Panc1 (cell line): ENCODE measurements around the gene HIPK2. TPM values are rescaled to one million over a fixed set of nuclear protein-coding genes. Genes with fewer than 3 reads are reported as not detected.

Experiments used
- ATAC-seq: fragments of 200-7000 bp; cut with Tn5 transposase; 2 replicates; pipeline ENCODE4 v1.9.1; 2020; ENCODE audit warnings: mild to moderate bottlenecking, moderate library complexity
- BruUV-seq: library from RNA; stranded (reverse); fragments of 400-500 nt; replicated peaks from 2 replicates; lab custom pipeline; 2021; lab: Mats Ljungman, UMichigan
- CTCF ChIA-PET: fragments of 300-600 bp; sonication (Branson Sonifier 250); formaldehyde crosslinking; loops from one replicate; lab custom pipeline; 2022; ENCODE audit warnings: antibody characterized with exemption; lab: Charles Lee
- POLR2A ChIA-PET: fragments of 300-600 bp; sonication (Branson Sonifier 250); formaldehyde crosslinking; loops from one replicate; lab custom pipeline; 2022; ENCODE audit warnings: antibody characterized with exemption; lab: Charles Lee
- DNase-seq: peaks from one replicate; pipeline ENCODE4 v3.0.0-alpha.2; 2010; ENCODE audit warnings: low read depth, low spot score
- H3K27ac ChIP-seq: 2 replicates; pipeline ENCODE4 v1.5.1; 2011; ENCODE audit warnings: mild to moderate bottlenecking, low read length, inconsistent platforms
- H3K27me3 ChIP-seq: fragments of 200-500 bp; sonication (Bioruptor generic); 2 replicates; pipeline ENCODE4 v1.6.0; 2014; ENCODE audit warnings: low read length, inconsistent platforms; ENCODE audit not compliant: control insufficient read depth, insufficient read depth
- H3K36me3 ChIP-seq: fragments of 200-500 bp; sonication (Bioruptor generic); 2 replicates; pipeline ENCODE4 v1.5.1; 2014; ENCODE audit warnings: inconsistent platforms, mild to moderate bottlenecking, low read length, moderate library complexity; ENCODE audit not compliant: control insufficient read depth, insufficient read depth
- H3K4me1 ChIP-seq: 2 replicates; pipeline ENCODE4 v1.5.1; 2011; ENCODE audit warnings: inconsistent platforms, mild to moderate bottlenecking, low read length, moderate library complexity; ENCODE audit not compliant: control insufficient read depth, insufficient read depth
- H3K4me3 ChIP-seq, 2 experiments: 2 replicates each; pipeline ENCODE4 v1.5.1; 2011 to 2012; ENCODE audit warnings: low read depth in 2 of 2, low read length in 2 of 2, mild to moderate bottlenecking in 2 of 2, inconsistent platforms in 1 of 2, moderate library complexity in 1 of 2
- H3K9me3 ChIP-seq: fragments of 200-500 bp; sonication (Bioruptor generic); 2 replicates; pipeline ENCODE4 v1.5.1; 2014; ENCODE audit warnings: low read depth, mild to moderate bottlenecking, inconsistent platforms, low read length, moderate library complexity; ENCODE audit not compliant: control insufficient read depth, insufficient read depth
- POLR2AphosphoS5 ChIP-seq: IDR thresholded peaks from 2 replicates; pipeline ENCODE4 v1.6.1; 2012; ENCODE audit warnings: mild to moderate bottlenecking, low read depth, low read length, moderate library complexity
- REST ChIP-seq, 2 experiments: IDR thresholded peaks; 2 replicates each; pipeline ENCODE4 v1.6.1; 2011 to 2012; ENCODE audit warnings: low read depth in 2 of 2, control low read depth in 1 of 2, low read length in 1 of 2, mild to moderate bottlenecking in 1 of 2, moderate library complexity in 1 of 2; ENCODE audit not compliant: insufficient read depth in 1 of 2
- SIN3A ChIP-seq: IDR thresholded peaks from 2 replicates; pipeline ENCODE4 v1.6.1; 2012; ENCODE audit warnings: low read depth, mild to moderate bottlenecking, low read length, moderate library complexity, borderline replicate concordance; ENCODE audit not compliant: insufficient read depth
- TCF7L2 ChIP-seq: IDR thresholded peaks from 2 replicates; pipeline ENCODE4 v1.6.1; 2011; ENCODE audit warnings: mild to moderate bottlenecking, low read depth, low read length, inconsistent platforms
- in situ Hi-C: cut with HindIII; loops from 2 replicates; pipeline ENCODE4 v1.10.0; 2016; ENCODE audit warnings: low sequenced_read_pairs, low pct_unique_long_range_greater_than_20kb
- intact Hi-C: fragments of 100-400 bp; cut with micrococcal nuclease; formaldehyde crosslinking; loops from one replicate; pipeline ENCODE4 v1.10.0; 2022; ENCODE audit not compliant: unreplicated experiment
- total RNA-seq: library from RNA; stranded (reverse); gene quantifications from one replicate; pipeline ENCODE4 v1.2.1, GENCODE V29; 2021; ENCODE audit not compliant: unreplicated experiment
- TF ChIP-seq, protein P1 (sequence below): fragments of 450-650 bp; IDR thresholded peaks from 2 replicates; pipeline ENCODE4 v1.5.1; 2017; ENCODE audit warnings: mild to moderate bottlenecking

HIPK2 gene
- total RNA-seq, 1 experiment from 2014 or later: 34.1 TPM

- no peaks in the 10 kb centered on the region for H3K36me3 ChIP-seq
- ChIA-PET POLR2A (no interaction called here), CTCF (interaction anchor here (0.5 to 0.6 kb wide), 2 partner anchors 54 to 367 kb away, joined by 4 read pairs; no protein-coding TSS in a partner anchor)
Measured at GRCh38 chr7:139808846-139809442, 31.1 kb upstream of the HIPK2 start.

GRCh38 chr7:139808427-139808826 lies 30.6 kb upstream of the HIPK2 start:
- H3K4me3 ChIP-seq: no peak overlapping the region
- no peak overlapping the region for H3K27ac ChIP-seq
- no peaks in the 10 kb centered on the region for H3K9me3 ChIP-seq
- DNase-seq (no peak), ATAC-seq (no peak)
- intact Hi-C loops (no loop called here), in situ Hi-C loops (no loop called here)
- no TSS peak for BruUV-seq
- no peaks in the 10 kb centered on the region for H3K27me3 ChIP-seq
- H3K36me3 ChIP-seq: no peaks in the 10 kb centered on the region
- CTCF ChIA-PET: no interaction called here
- POLR2A ChIA-PET: no interaction called here
- TF ChIP-seq REST (IDR thresholded peaks at IDR 0.05; ENCODE audit: insufficient read depth in 1 of 2, low read depth in 2 of 2, low read length in 1 of 2): no peak
- no peak for TF ChIP-seq TCF7L2
- TF ChIP-seq, protein P1, sequence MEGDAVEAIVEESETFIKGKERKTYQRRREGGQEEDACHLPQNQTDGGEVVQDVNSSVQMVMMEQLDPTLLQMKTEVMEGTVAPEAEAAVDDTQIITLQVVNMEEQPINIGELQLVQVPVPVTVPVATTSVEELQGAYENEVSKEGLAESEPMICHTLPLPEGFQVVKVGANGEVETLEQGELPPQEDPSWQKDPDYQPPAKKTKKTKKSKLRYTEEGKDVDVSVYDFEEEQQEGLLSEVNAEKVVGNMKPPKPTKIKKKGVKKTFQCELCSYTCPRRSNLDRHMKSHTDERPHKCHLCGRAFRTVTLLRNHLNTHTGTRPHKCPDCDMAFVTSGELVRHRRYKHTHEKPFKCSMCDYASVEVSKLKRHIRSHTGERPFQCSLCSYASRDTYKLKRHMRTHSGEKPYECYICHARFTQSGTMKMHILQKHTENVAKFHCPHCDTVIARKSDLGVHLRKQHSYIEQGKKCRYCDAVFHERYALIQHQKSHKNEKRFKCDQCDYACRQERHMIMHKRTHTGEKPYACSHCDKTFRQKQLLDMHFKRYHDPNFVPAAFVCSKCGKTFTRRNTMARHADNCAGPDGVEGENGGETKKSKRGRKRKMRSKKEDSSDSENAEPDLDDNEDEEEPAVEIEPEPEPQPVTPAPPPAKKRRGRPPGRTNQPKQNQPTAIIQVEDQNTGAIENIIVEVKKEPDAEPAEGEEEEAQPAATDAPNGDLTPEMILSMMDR: no peak
- TF ChIP-seq SIN3A: no peak
- TF ChIP-seq POLR2AphosphoS5: no peak
- H3K4me1 ChIP-seq: no peaks in the 10 kb centered on the region

More at GRCh38 chr7:139808846-139809442, 31.1 kb upstream of the HIPK2 start:
- no peaks in the 10 kb centered on the region for H3K4me1 ChIP-seq
- in situ Hi-C loops (no loop called here), intact Hi-C loops (no loop called here)
- no peaks in the 10 kb centered on the region for H3K27me3 ChIP-seq
- no peak for ATAC-seq
- TF ChIP-seq REST (IDR thresholded peaks at IDR 0.05; ENCODE audit: insufficient read depth in 1 of 2, low read depth in 2 of 2, low read length in 1 of 2) (no peak), SIN3A (no peak), TCF7L2 (no peak)
- H3K27ac ChIP-seq: no peak overlapping the region
- H3K9me3 ChIP-seq: no peaks in the 10 kb centered on the region
- no TSS peak for BruUV-seq
- H3K4me3 ChIP-seq: no peak overlapping the region
- no peak for DNase-seq
